Activated CD4-positive, alpha-beta T cell treated with anti-CD3 and anti-CD28 coated beads for 36 hours (primary cell): Measurements from ENCODE around the gene IGFL4. TPM values are rescaled to one million over a fixed set of nuclear protein-coding genes. Genes with fewer than 3 reads are reported as not detected.

ENCODE experiments used
- ATAC-seq: fragments of 200-7000 bp; cut with Tn5 transposase; one replicate; pipeline ENCODE4 v1.10.0; 2021; ENCODE audit warnings: mild to moderate bottlenecking, moderate library complexity
- CTCF ChIA-PET: fragments of 350-600 bp; sonication (Branson Sonifier 250); formaldehyde crosslinking; loops from one replicate; lab custom pipeline; 2021; ENCODE audit warnings: antibody characterized with exemption; lab: Charles Lee
- POLR2A ChIA-PET: fragments of 350-600 bp; sonication (Branson Sonifier 250); formaldehyde crosslinking; loops from one replicate; lab custom pipeline; 2021; ENCODE audit warnings: antibody characterized with exemption, inconsistent platforms; lab: Charles Lee
- DNase-seq: peaks from one replicate; pipeline ENCODE4 v3.0.0-alpha.2; 2020
- H3K27ac Mint-ChIP-seq: one replicate; pipeline ENCODE4 v1.8.0; 2021; ENCODE audit warnings: mixed read lengths
- H3K27me3 Mint-ChIP-seq: one replicate; pipeline ENCODE4 v1.8.0; 2021; ENCODE audit warnings: mixed read lengths
- H3K36me3 Mint-ChIP-seq: one replicate; pipeline ENCODE4 v1.8.0; 2021; ENCODE audit warnings: low read depth, mixed read lengths
- H3K4me1 Mint-ChIP-seq: one replicate; pipeline ENCODE4 v1.8.0; 2021; ENCODE audit warnings: mixed read lengths
- H3K4me3 Mint-ChIP-seq: one replicate; pipeline ENCODE4 v1.8.0; 2021; ENCODE audit warnings: mild to moderate bottlenecking, moderate library complexity, mixed read lengths
- H3K9me3 Mint-ChIP-seq: one replicate; pipeline ENCODE4 v1.8.0; 2021; ENCODE audit warnings: low read depth, mixed read lengths
- intact Hi-C, 2 experiments: fragments of 100-400 bp; cut with DNase I in 1 of 2; cut with micrococcal nuclease in 1 of 2; formaldehyde crosslinking; loops; one replicate each; pipeline versions ENCODE4 v1.14.2 to v1.15.1; 2022 to 2024; cut with DNase I, micrococcal nuclease
- total RNA-seq, 2 experiments: library from RNA; stranded (reverse); gene quantifications; one replicate each; pipeline ENCODE4 v1.2.3, GENCODE V29; 2021

IGFL4 gene
- total RNA-seq, 2 experiments from 2014 or later: not detected

DNA sequence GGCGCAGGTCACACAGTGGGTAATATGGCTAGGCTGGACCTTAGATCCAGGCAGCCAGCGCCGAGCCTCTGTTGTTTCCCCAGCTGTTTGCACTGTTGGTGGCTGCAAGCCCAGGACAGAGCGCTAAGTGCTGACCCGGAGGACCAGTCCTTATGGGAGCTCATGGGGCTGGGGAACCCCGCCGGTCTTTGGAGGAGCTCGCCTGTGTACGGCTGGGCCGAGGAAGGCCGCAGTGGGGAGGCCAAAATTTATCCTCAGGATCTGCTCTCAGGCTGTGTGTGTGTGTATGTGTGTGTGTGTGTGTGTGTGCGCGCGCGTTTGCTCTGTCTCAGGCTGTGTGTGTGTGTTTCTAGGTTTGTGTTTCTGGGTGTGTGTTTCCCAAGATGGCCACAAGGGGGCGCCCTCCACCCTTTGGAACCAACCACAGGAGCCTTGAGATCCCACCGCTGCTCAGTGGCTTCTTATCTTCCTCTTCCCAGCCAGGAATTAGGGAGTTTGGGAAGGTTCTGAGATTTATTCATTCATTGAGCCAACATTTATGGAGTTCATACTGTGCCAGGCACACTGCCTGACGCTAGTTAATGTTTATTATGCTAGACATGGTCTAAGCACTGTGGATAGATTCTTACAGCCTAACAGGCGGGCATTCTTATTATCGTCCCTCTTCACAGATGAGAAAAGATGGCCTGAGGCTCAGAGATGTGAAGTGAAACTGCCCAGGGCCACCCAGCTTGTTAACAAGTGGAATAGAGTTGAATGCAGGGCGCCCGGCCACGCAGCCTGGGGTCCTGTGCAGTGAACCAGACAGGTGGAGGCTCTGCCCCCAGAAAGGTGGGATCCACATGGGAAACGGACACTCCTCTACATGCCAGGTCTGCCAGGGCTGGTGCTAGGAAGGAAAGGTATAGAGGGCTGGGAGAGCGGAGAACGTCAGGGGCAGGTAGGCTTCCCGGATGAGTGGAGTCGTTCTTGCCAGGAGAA lies 31.0 kb downstream of the IGFL4 start:
- POLR2A ChIA-PET: no interaction called here
- H3K27me3 Mint-ChIP-seq: peaks cover 6% of the 10 kb centered on the region
- peak; percentile 80 for DNase-seq

DNA sequence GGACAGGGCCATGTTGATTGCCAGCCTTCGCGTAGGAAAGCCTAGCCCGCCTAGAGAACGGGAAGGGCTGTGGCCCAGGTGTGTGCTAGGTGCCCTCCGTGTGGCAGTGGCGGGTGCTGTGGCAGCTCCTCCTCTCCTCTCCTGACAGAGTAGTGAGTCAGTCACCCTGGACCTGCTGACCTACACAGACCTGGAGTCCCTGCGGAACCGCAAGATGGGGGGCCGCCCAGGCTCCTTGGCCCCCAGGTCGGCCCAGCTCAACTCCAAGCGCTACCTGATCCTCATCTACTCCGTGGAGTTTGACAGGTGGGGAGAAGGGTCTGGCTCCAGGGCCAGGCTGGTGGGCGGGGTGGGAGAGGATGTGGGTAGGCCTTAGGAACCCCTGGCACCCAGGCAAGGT lies 34.4 kb downstream of the IGFL4 start:
- intact Hi-C loops: no loop called here
- Mint-ChIP-seq H3K4me3 (no peak overlapping the region), H3K27me3 (no peaks in the 10 kb centered on the region), H3K9me3 (no peaks in the 10 kb centered on the region), H3K4me1 (no peaks in the 10 kb centered on the region), H3K27ac (no peak overlapping the region), H3K36me3 (peaks cover 20% of the 10 kb centered on the region)
- ATAC-seq (no peak), DNase-seq (no peak)
- CTCF ChIA-PET: interaction anchor here (0.7 to 0.9 kb wide), 2 partner anchors 11 to 129 kb away, joined by 3 read pairs; partner anchors contain the start of gene CCDC61
- POLR2A ChIA-PET: no interaction called here

More for the DNA sequence above, 31.0 kb downstream of the IGFL4 start:
- intact Hi-C loops: loop anchor here (2.0 to 10.0 kb wide), 2 partner anchors 193 to 195 kb away; partner anchors contain the start of gene RSPH6A (in 1 of the 2)
- Mint-ChIP-seq H3K4me3 (no peak overlapping the region), H3K27ac (no peak overlapping the region), H3K36me3 (peaks cover 19% of the 10 kb centered on the region), H3K9me3 (no peaks in the 10 kb centered on the region), H3K4me1 (peaks cover 5% of the 10 kb centered on the region)
- ATAC-seq: peak; percentile 88
- CTCF ChIA-PET: interaction anchor here (0.6 to 2.0 kb wide), 12 partner anchors 8 to 255 kb away, joined by 3 to 8 read pairs (median 4); partner anchors contain the start of gene CCDC61

DNA sequence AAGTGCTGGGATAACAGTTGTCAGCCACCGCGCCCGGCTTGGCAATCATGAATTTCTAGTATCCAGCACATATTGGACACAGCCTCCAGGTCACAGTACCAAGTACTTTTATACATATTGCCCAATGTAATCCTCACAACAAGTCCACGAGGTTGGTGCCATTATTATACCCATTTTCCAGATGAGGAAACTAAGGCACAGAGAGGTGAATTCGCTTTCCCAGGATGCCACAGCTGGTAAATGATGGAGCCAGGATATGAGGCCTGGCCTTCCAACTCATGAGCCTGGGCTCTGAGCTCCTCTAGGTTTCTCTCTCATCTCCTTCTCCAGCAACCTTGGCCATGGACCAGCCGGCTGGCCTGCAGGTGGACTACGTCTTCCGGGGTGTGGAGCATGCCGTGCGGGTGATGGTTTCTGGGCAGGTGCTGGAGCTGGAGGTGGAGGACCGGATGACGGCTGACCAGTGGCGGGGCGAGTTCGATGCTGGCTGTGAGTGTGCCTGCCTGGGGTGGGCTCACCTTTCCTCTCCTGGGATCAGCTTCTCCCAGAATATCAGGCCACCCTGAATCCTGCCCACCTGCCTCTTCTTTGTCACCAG lies 38.0 kb downstream of the IGFL4 start:
- CTCF ChIA-PET: interaction anchor here (0.6 to 1.4 kb wide), 3 partner anchors 8 to 185 kb away, joined by 3 read pairs; no protein-coding TSS in a partner anchor
- peaks cover 23% of the 10 kb centered on the region for H3K4me1 Mint-ChIP-seq
- H3K36me3 Mint-ChIP-seq: peaks cover 11% of the 10 kb centered on the region
- POLR2A ChIA-PET: no interaction called here
- ATAC-seq: no peak
- intact Hi-C loops: no loop called here
- no peak for DNase-seq
- H3K4me3 Mint-ChIP-seq: no peak overlapping the region
- no peaks in the 10 kb centered on the region for H3K9me3 Mint-ChIP-seq
- peaks cover 5% of the 10 kb centered on the region for H3K27me3 Mint-ChIP-seq
- H3K27ac Mint-ChIP-seq: no peak overlapping the region

DNA sequence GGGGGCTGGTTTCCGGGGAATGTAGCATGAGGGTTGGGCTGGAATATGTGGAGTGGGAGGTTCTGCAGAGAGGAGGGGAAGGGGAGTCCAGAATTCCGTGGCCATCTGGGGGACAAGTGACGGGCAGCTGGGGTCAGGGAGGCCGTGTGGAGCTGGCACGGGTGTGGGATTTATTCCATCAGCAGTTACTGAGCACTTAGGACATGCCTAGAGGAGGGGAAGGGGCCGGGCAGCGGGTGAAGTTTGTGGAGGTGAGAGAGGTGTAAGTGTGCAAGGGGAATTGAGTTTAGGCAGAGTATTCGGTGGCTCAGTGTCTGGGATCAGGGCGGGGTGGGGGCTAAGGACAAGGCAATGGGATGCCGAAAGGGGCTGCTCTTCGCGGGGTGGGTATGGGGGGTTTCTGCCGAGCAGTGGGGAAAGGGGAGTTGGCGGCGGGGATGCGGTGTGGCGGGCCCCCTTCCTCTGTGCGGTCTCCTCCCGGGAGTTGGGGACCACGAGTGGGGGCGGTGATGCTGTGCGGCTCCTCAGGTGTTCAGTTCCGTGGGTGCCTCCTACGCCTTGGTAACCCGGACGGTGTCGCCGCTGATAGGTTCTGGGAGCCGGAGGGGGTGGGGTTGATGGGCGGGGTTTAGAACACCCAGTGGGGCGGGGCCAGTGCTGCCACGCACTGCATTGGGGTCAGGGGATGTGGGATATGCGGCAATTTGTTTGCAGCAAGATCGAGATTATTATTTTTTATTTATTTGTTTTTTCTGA lies 40.1 kb downstream of the IGFL4 start:
- Mint-ChIP-seq H3K4me3 (peak overlapping the region; percentile 56), H3K27ac (no peak overlapping the region), H3K4me1 (peaks cover 31% of the 10 kb centered on the region), H3K36me3 (peaks cover 20% of the 10 kb centered on the region), H3K9me3 (no peaks in the 10 kb centered on the region), H3K27me3 (peaks cover 5% of the 10 kb centered on the region)
- peak; percentile 84 for DNase-seq
- intact Hi-C loops: loop anchor here in 1 of 2 experiments (1.0 kb wide), 1 partner anchor 16 kb away; no protein-coding TSS in a partner anchor
- CTCF ChIA-PET: no interaction called here
- peak; percentile 92 for ATAC-seq
- POLR2A ChIA-PET: no interaction called here

DNA sequence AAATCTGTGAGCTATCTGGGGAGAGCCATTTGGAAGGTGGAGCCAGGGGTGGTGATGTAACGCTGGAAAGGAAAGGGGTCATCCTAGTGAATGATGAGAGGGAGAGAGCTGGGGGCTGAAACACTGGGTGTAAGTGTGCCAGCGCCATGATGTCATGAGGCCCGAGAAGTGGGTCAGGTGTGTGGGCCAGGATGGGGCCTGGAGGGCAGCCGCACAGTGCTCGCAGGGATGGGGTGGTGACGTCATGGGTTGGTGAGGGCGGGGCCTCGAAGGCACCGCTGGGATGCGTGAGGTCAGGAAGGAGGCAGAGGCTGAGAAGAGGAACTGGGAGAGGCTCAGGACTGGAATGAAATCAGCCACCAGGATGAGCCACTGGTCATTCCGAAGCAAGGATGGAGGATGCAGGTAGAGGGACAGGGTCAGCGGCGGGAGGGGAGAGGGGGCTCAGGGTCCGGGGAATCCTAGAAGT lies 41.1 kb downstream of the IGFL4 start:
- DNase-seq: peak; percentile 53
- POLR2A ChIA-PET: no interaction called here
- ATAC-seq: no peak
- H3K27ac Mint-ChIP-seq: no peak overlapping the region
- H3K4me1 Mint-ChIP-seq: peaks cover 31% of the 10 kb centered on the region
- no peaks in the 10 kb centered on the region for H3K9me3 Mint-ChIP-seq
- peaks cover 5% of the 10 kb centered on the region for H3K27me3 Mint-ChIP-seq
- CTCF ChIA-PET: interaction anchor here (0.6 to 1.0 kb wide), 2 partner anchors 10 to 96 kb away, joined by 4 read pairs; no protein-coding TSS in a partner anchor
- H3K4me3 Mint-ChIP-seq: peak overlapping the region; percentile 29
- peaks cover 16% of the 10 kb centered on the region for H3K36me3 Mint-ChIP-seq
- intact Hi-C loops: no loop called here

- Mint-ChIP-seq H3K27ac (no peak overlapping the region), H3K36me3 (peaks cover 16% of the 10 kb centered on the region), H3K4me1 (peaks cover 31% of the 10 kb centered on the region), H3K27me3 (peaks cover 5% of the 10 kb centered on the region), H3K4me3 (no peak overlapping the region), H3K9me3 (no peaks in the 10 kb centered on the region)
- DNase-seq: no peak
- intact Hi-C loops: no loop called here
- no peak for ATAC-seq
- POLR2A ChIA-PET: no interaction called here
- CTCF ChIA-PET: interaction anchor here (0.6 to 1.1 kb wide), 3 partner anchors 10 to 95 kb away, joined by 3 to 4 read pairs (median 4); no protein-coding TSS in a partner anchor
Observed at GRCh38 chr19:45998834-45999233, 42.0 kb downstream of the IGFL4 start.

DNA sequence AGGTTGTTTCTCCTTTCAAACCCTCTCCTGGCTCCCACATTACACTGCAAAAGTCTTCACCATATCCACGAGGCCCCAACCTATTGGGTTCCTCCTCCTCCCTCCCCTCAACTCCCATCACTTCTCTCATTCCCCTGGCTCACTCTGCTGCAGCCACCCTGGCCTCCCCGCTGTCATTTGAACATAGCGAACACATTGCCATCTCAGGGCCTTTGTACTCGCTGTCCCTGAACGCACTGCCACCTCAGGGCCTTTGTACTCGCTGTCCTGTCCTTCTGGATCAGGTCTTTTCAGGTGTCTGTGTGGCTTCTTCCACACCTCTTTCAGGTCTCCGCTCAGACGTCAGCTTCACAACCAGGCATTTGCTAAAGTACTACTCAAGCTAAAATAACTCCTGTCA lies 43.9 kb downstream of the IGFL4 start:
- ChIA-PET POLR2A (no interaction called here), CTCF (interaction anchor here (0.7 kb wide), 1 partner anchor 284 kb away, joined by 3 read pairs; no protein-coding TSS in a partner anchor)
- DNase-seq (no peak), ATAC-seq (no peak)
- Mint-ChIP-seq H3K27ac (no peak overlapping the region), H3K36me3 (peaks cover 10% of the 10 kb centered on the region), H3K27me3 (peaks cover 5% of the 10 kb centered on the region), H3K9me3 (no peaks in the 10 kb centered on the region), H3K4me1 (peaks cover 31% of the 10 kb centered on the region), H3K4me3 (no peak overlapping the region)
- intact Hi-C loops: no loop called here

DNA sequence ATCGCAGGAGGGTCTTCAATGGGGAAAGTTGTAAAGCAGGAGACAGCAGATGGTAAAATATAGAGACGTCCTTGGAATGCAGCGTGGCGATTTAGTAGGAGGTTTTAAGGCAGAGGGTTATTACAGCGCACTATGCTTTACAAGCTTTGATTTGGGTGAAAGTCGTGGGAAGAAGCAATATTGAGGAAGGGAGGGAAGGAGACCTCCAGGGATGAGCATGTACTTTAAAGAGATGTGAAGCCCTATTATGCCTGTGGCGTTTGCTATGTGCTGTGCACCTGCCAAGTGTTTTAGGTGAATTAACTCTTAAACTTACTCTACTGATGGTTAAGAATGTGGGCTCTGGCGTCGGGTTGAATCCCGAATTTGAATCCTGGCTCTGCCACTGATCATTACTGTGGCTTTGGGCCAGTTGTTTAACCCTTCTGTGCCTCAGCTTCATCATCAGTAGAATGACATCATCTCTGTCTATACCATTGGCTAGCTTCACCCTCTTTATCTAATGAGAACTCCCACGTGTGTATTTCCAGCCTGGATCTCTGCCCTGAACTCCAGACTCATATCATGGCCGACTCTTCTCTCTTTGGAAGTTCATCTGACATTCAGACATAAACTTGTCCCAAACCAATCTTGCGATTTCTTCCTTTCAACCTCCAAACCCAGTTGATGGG lies 45.0 kb downstream of the IGFL4 start:
- CTCF ChIA-PET: interaction anchor here (0.8 to 2.2 kb wide), 10 partner anchors 10 to 269 kb away, joined by 3 to 8 read pairs (median 4); partner anchors contain the start of gene MYPOP
- no peak for ATAC-seq
- no peak overlapping the region for H3K27ac Mint-ChIP-seq
- intact Hi-C loops: loop anchor here (1.0 kb wide), 14 partner anchors 20 to 818 kb away; partner anchors contain the start of genes IRF2BP1 (in 2 of the 2), SYMPK (in 2 of the 2), BLOC1S3 (in 1 of the 2) and DMWD (in 1 of the 2)
- DNase-seq: no peak
- H3K4me3 Mint-ChIP-seq: no peak overlapping the region
- H3K27me3 Mint-ChIP-seq: peaks cover 5% of the 10 kb centered on the region
- POLR2A ChIA-PET: interaction anchor here (1.0 kb wide), 1 partner anchor 93 kb away, joined by 4 read pairs; no protein-coding TSS in a partner anchor
- peaks cover 29% of the 10 kb centered on the region for H3K4me1 Mint-ChIP-seq
- peaks cover 10% of the 10 kb centered on the region for H3K36me3 Mint-ChIP-seq
- no peaks in the 10 kb centered on the region for H3K9me3 Mint-ChIP-seq

GRCh38 chr19:45994998-45995714 lies 45.6 kb downstream of the IGFL4 start, which contains the start of gene CCDC61:
TSS of gene CCDC61 (plus strand) at chr19:45995467. CDS start at chr19:46003019, 7,552 bp downstream.
- intact Hi-C loops: loop anchor here (1.0 kb wide), 14 partner anchors 21 to 817 kb away; partner anchors contain the start of genes IRF2BP1 (in 2 of the 2), SYMPK (in 2 of the 2), BLOC1S3 (in 1 of the 2) and DMWD (in 1 of the 2)
- ChIA-PET POLR2A (interaction anchor here (1.0 kb wide), 2 partner anchors 92 to 132 kb away, joined by 3 to 4 read pairs; partner anchors contain the start of gene SYMPK), CTCF (interaction anchor here (0.6 to 2.2 kb wide), 12 partner anchors 8 to 437 kb away, joined by 3 to 8 read pairs (median 4); partner anchors contain the start of gene MYPOP)
- H3K36me3 Mint-ChIP-seq: peaks cover 10% of the 10 kb centered on the region
- no peaks in the 10 kb centered on the region for H3K9me3 Mint-ChIP-seq
- DNase-seq (peak; percentile 96), ATAC-seq (peak; percentile 98)
- H3K27ac Mint-ChIP-seq: no peak within 1 kb of the TSS
- peaks cover 7% of the 10 kb centered on the region for H3K27me3 Mint-ChIP-seq
- H3K4me1 Mint-ChIP-seq: peaks cover 22% of the 10 kb centered on the region
- no peak within 1 kb of the TSS for H3K4me3 Mint-ChIP-seq
